WTC11 (cell line): ENCODE results near the gene ERBB2.
"Not testable (repeated sequence)": the region's sequence is repeated elsewhere in the genome, so short reads cannot be mapped to it uniquely, and the experiment has no call there.

Experiments used
- CREB1 ChIP-seq: sonication (generic); formaldehyde crosslinking; IDR thresholded peaks from 2 replicates; pipeline ENCODE4 v1.8.0; 2023; ENCODE audit warnings: mild to moderate bottlenecking, missing genetic modification reagents
- CTCF ChIP-seq: fragments of 200-600 bp; IDR thresholded peaks from 2 replicates; pipeline ENCODE4 v1.8.0; 2022; ENCODE audit warnings: antibody characterized with exemption
- FOXP1 ChIP-seq: sonication (generic); formaldehyde crosslinking; IDR thresholded peaks from 2 replicates; pipeline ENCODE4 v1.8.0; 2022; ENCODE audit warnings: missing genetic modification reagents, mild to moderate bottlenecking, moderate library complexity, borderline replicate concordance
- NFYB ChIP-seq: sonication (generic); formaldehyde crosslinking; conservative IDR thresholded peaks from 2 replicates; pipeline ENCODE4 v1.8.0; 2022; ENCODE audit warnings: low read depth, missing genetic modification reagents
- NR2C2 ChIP-seq: sonication (generic); formaldehyde crosslinking; IDR thresholded peaks from 2 replicates; pipeline ENCODE4 v1.8.0; 2022; ENCODE audit warnings: mild to moderate bottlenecking, missing genetic modification reagents
- NR3C1 ChIP-seq: sonication (generic); formaldehyde crosslinking; conservative IDR thresholded peaks from 2 replicates; pipeline ENCODE4 v1.8.1; 2023; ENCODE audit warnings: low read depth, mild to moderate bottlenecking, missing genetic modification reagents
- TCF7 ChIP-seq: sonication (generic); formaldehyde crosslinking; IDR thresholded peaks from 2 replicates; pipeline ENCODE4 v1.8.0; 2022; ENCODE audit warnings: mild to moderate bottlenecking, low read depth, missing genetic modification reagents, moderate library complexity
- ZNF138 ChIP-seq: sonication (generic); formaldehyde crosslinking; conservative IDR thresholded peaks from 2 replicates; pipeline ENCODE4 v1.8.1; 2022; ENCODE audit warnings: mild to moderate bottlenecking, moderate library complexity, missing genetic modification reagents
- ZNF263 ChIP-seq: sonication (generic); formaldehyde crosslinking; IDR thresholded peaks from 2 replicates; pipeline ENCODE4 v1.8.1; 2022; ENCODE audit warnings: low read depth, mild to moderate bottlenecking, moderate library complexity, missing genetic modification reagents
- ZSCAN18 ChIP-seq: fragments of 250-450 bp; sonication (Bioruptor Pico); IDR thresholded peaks from 2 replicates; pipeline ENCODE4 v2.1.2; 2022; ENCODE audit warnings: mild to moderate bottlenecking, moderate library complexity
- TF ChIP-seq, protein P1 (sequence below): sonication (generic); formaldehyde crosslinking; IDR thresholded peaks from 2 replicates; pipeline ENCODE4 v1.8.1; 2022; ENCODE audit warnings: mild to moderate bottlenecking, missing genetic modification reagents, moderate library complexity, borderline replicate concordance
- TF ChIP-seq, protein P2 (sequence below): sonication (generic); formaldehyde crosslinking; IDR thresholded peaks from 2 replicates; pipeline ENCODE4 v1.8.1; 2023; ENCODE audit warnings: mild to moderate bottlenecking, moderate library complexity, missing genetic modification reagents
- TF ChIP-seq, protein P3 (sequence below): sonication (generic); formaldehyde crosslinking; IDR thresholded peaks from 2 replicates; pipeline ENCODE4 v1.8.1; 2023; ENCODE audit warnings: mild to moderate bottlenecking, missing genetic modification reagents, borderline replicate concordance

DNA sequence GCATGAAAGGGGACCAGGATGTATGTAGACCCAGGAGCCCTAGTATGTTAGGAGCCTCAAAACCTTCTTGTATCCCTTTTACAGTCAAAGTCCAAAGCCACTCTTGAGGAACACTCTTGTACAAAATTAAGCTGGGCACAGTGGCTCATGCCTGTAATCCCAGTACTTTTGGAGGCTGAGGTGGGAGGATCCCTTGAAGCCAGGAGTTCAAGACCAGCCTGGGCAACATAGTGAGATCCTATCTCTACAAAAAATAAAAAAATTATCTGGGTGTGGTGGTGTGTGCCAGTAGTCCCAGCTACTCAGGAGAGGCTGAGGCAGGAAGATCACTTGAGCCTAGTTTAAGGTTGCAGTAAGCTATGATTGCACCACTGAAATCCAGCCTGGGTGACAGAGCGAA is 26.1 kb downstream of the ERBB2 start:
- TF ChIP-seq CTCF; TCF7; CREB1 (CRISPR knock-in tag); NR2C2 (CRISPR knock-in tag); NFYB (CRISPR knock-in tag); NR3C1 (CRISPR knock-in tag); ZNF138 (CRISPR knock-in tag); FOXP1; ZNF263; ZSCAN18: not testable (repeated sequence)
- TF ChIP-seq, protein P1, sequence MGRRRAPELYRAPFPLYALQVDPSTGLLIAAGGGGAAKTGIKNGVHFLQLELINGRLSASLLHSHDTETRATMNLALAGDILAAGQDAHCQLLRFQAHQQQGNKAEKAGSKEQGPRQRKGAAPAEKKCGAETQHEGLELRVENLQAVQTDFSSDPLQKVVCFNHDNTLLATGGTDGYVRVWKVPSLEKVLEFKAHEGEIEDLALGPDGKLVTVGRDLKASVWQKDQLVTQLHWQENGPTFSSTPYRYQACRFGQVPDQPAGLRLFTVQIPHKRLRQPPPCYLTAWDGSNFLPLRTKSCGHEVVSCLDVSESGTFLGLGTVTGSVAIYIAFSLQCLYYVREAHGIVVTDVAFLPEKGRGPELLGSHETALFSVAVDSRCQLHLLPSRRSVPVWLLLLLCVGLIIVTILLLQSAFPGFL (CRISPR knock-in tag) = not testable (repeated sequence)
- TF ChIP-seq, protein P2, sequence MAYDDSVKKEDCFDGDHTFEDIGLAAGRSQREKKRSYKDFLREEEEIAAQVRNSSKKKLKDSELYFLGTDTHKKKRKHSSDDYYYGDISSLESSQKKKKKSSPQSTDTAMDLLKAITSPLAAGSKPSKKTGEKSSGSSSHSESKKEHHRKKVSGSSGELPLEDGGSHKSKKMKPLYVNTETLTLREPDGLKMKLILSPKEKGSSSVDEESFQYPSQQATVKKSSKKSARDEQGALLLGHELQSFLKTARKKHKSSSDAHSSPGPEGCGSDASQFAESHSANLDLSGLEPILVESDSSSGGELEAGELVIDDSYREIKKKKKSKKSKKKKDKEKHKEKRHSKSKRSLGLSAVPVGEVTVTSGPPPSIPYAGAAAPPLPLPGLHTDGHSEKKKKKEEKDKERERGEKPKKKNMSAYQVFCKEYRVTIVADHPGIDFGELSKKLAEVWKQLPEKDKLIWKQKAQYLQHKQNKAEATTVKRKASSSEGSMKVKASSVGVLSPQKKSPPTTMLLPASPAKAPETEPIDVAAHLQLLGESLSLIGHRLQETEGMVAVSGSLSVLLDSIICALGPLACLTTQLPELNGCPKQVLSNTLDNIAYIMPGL (CRISPR knock-in tag) = not testable (repeated sequence)
- TF ChIP-seq, protein P3, sequence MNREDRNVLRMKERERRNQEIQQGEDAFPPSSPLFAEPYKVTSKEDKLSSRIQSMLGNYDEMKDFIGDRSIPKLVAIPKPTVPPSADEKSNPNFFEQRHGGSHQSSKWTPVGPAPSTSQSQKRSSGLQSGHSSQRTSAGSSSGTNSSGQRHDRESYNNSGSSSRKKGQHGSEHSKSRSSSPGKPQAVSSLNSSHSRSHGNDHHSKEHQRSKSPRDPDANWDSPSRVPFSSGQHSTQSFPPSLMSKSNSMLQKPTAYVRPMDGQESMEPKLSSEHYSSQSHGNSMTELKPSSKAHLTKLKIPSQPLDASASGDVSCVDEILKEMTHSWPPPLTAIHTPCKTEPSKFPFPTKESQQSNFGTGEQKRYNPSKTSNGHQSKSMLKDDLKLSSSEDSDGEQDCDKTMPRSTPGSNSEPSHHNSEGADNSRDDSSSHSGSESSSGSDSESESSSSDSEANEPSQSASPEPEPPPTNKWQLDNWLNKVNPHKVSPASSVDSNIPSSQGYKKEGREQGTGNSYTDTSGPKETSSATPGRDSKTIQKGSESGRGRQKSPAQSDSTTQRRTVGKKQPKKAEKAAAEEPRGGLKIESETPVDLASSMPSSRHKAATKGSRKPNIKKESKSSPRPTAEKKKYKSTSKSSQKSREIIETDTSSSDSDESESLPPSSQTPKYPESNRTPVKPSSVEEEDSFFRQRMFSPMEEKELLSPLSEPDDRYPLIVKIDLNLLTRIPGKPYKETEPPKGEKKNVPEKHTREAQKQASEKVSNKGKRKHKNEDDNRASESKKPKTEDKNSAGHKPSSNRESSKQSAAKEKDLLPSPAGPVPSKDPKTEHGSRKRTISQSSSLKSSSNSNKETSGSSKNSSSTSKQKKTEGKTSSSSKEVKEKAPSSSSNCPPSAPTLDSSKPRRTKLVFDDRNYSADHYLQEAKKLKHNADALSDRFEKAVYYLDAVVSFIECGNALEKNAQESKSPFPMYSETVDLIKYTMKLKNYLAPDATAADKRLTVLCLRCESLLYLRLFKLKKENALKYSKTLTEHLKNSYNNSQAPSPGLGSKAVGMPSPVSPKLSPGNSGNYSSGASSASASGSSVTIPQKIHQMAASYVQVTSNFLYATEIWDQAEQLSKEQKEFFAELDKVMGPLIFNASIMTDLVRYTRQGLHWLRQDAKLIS (CRISPR knock-in tag) = not testable (repeated sequence)
